ENCODE results near the gene S100G.
"Not testable (repeated sequence)": the region's sequence is repeated elsewhere in the genome, so short reads cannot be mapped to it uniquely, and the experiment has no call there.

Gene S100G, protein sequence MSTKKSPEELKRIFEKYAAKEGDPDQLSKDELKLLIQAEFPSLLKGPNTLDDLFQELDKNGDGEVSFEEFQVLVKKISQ

DNA sequence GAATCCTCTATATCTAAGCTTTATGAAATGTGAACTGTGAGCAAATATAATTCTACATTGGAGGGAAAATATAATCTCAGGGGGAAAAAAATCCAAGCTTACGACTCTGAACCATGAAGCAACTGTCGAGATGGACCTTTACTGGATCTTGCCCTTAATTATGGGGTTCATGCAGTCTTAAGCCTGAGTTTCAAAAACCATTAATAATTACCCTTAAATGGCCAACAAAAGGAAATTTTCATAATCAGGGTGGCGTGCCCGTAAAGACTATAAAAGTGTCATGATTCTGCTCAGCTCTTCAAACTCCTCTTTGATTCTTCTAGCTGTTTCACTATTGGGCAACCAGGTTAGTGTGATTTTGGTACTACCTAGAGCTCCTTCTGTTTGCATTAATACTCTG, at the start of gene S100G:
Gene S100G (plus strand): TSS at position 301 of the 400 bp plus-strand sequence. CDS start 849 bp downstream, outside the sequence.
- no peak for DNase-seq

GRCh38 chrX:16601885-16602284, 48.1 kb upstream of the S100G start:
- DNase-seq, result no peak

DNA sequence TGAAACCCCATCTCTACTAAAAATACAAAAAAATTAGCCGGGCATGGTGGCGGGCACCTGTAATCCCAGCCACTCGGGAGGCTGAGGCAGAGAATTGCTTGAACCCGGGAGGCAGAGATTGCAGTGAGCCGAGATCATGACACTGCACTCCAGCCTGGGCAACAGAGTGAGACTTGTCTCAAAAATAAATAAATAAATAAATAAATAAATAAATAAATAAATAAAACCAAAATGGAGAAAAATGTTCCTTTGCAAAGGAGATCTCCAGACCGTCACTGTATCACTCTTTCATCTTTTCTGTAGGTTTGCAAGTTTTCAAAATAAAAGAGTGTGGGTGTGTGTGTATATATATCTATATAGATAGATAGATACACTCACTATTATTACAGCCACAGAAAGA, 46.7 kb upstream of the S100G start:
- DNase-seq, result not testable (repeated sequence)

DNA sequence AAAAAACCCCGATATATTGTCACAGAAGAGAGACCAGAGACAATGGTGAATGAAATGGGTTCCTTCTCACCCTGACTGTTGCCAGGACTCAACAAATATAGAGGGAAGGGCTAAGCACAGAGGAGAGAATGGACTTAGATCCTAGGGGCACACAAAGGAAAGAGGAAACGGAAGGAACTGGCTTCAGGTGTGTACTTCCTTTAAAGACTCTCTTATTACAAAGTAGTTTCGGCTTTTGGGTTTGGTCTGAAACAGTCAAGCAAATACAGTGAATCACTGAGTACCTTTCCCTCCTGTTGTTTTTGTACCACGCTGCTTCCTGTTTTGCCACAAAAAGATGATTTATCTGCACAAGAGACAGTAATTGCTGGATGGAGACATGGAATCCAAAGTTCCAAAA, 46.1 kb upstream of the S100G start:
- no peak for DNase-seq

- DNase-seq, result no peak
Observed at GRCh38 chrX:16604337-16604736, 45.6 kb upstream of the S100G start.

DNA sequence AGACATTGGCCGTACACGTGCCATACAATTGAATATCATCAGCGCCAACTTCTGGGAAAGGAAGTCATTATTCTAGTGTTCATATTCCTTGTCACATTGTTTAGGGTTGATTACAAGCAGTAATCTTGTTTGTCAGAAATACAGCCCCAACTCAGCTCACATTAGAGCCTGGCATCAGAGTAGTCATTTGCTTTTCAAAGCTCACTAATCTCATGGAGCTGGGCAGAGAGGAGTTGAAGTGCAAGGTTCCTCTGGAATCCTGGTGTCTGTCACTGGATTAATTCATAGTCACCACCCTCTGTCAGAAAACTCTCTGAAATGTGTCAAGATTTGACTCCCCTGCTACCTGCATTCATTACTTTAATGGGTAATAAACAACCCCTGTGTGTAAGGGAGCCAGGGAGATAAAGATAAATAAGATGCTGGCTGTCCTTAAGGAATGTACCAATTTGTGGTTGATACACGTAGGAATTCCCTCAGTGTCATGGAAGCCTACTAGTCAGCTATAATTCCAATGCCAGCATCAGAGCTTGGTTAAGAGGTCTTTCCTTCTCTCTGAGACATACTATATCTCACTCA, 43.7 kb upstream of the S100G start:
- no peak for DNase-seq

GRCh38 chrX:16610121-16610621, 39.8 kb upstream of the S100G start:
- DNase-seq, result no peak

DNA sequence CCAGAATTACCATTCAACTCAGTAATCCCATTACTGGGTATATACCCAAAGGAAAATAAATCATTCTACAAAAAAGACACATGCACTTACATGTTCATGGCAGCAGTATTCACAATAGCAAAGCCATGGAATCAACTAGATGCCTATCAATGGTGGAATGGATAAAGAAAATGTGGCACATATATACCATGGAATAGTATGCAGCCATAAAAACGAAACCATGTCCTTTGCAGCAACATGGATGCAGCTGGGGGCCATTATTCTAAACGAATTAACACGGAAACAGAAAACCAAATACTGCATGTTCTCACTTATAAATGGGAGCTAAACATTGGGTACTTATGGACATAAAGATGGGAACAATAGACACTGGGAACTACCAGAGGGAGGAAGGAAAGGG, 39.3 kb upstream of the S100G start:
- not testable (repeated sequence) for DNase-seq

GRCh38 chrX:16612257-16612897, 37.6 kb upstream of the S100G start:
- no peak for DNase-seq

DNA sequence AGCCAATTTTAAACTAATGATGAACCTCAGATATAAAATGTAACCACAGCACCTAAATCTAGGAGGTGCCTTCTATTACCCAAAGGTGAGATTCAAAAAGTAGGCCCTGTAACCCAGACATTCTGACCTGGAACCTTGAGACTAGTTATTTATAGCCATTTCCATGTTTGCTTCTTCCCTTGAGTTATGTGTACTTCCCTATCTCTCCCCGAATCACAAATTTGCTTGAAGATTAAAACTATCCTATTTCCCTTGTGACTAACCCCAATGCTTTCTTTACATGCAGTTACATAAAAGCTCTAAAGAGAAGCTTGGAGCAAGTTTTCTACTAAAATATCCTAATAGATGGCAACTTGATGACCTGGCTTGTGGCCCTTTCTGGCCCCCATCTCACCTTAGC, 32.6 kb upstream of the S100G start:
- DNase-seq, result no peak

- DNase-seq, result no peak
Observed at GRCh38 chrX:16618422-16618821, 31.5 kb upstream of the S100G start.

DNA sequence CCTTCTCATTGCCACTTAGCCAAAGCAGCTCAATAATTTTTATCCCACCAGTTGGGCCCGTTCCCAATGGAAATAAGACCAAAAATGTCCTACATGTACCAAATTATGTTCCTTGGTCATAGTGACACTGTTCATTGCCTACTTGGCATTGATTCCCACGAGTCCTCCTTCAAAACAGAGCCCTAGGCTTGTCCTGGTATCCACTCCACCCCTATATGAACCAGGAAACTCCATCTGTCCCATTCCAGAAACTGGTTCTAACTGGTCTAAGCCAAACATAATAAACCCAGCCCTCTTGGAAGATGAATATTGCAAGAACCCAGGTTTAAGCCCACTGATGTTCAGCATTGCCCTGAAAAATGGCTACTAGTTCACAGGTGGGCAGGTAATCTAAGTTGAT, 30.9 kb upstream of the S100G start:
- DNase-seq, result no peak

GRCh38 chrX:16628511-16628910, 21.4 kb upstream of the S100G start:
- DNase-seq, result not testable (repeated sequence)

DNA sequence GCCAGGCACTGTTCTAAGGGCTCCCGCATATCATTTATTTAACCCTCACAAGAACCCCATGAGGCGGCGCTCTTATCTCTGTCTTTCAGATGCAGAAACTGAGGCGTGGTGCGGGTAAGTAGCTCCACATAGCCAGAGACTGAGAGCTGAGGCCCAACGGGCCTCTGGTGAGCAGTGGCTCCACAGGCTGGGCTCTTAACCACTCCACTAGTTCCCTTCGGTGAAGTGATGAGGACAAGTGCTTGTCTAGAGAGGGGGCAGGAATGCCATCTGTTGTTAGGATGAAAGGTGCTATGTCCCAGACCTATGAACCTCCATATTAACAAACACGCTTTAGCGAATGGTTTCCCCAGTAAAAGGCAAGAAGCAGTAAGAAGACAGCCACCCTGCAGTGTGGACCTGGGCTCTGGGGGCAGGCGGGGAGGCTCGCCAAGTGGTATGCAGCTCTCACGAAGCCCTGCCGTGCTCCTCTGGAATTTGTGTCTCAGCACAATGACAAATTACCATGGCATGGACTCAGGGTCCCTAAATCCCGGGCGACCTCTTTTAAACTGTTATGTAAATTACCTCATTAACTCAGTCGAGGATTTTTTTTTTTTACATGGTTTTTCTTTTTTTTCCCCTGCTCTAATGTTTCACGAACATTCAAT, 20.9 kb upstream of the S100G start:
- DNase-seq, result no peak

GRCh38 chrX:16629909-16630308, 20.0 kb upstream of the S100G start:
- DNase-seq, result no peak

DNA sequence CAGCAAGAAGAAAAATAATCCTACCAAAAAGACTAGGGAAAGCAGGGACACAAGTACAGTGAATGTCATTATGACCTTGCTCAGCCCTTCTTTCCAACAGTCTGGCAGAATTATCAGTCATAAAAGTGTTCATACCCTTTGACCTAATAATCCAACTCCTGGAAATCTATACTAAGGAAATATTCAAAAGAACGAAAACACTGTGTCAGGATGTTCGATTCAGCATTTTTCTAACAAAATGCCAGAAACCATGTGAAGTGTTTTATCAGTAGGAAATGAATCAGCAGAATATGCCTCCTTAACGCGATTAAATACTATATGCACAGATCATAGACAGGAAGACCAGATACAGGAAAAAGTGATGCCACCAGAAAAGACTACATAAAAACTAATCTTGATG, 16.2 kb upstream of the S100G start:
- DNase-seq, result no peak

- DNase-seq, result no peak
Observed at GRCh38 chrX:16635040-16635439, 14.9 kb upstream of the S100G start.

- no peak for DNase-seq
Observed at GRCh38 chrX:16635596-16635995, 14.4 kb upstream of the S100G start.

- no peak for DNase-seq
Observed at GRCh38 chrX:16638533-16638932, 11.4 kb upstream of the S100G start.

DNA sequence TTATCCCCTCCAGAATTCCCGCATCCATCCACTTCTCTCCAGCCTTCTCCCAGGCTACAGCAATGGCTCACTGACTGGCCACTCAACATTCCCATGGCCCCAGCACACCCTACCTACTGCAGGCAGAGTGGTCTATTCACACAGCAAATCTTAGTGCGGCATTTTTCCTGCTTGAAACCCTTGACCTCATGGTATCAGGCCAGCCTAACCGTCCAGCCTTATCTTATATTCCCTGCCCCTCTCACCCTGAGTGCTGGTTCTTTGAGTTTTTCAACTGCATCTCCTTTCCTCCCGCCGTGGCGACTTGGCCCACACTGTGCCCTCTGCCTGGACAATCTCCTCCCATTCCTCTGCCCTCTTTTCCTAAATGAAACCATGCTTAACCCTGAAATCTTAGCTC, 10.0 kb upstream of the S100G start:
- DNase-seq, result no peak

DNA sequence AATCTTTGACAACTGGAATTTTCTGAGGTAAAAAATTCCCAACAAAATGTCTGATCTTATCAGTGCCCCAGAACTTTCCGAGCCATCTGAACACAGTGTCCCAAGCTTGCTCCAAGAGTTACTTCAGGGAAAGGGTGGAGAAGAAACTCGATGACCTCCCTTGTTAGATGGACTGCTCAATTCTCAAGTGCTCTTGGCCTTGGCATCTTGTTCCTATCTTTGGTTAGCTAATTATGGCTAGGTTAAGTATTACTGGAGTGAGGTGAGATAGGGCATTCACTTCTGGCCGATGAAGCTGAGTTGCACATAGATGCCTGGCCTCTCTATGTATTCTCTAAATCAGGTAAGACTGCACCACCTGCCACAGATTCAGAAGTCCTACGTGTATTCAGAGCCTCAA, 9.1 kb upstream of the S100G start:
- no peak for DNase-seq

GRCh38 chrX:16643176-16643575, 6.8 kb upstream of the S100G start:
- no peak for DNase-seq

GRCh38 chrX:16646366-16647138, 3.4 kb upstream of the S100G start:
- DNase-seq, result no peak
